Activated CD4-positive, alpha-beta T cell treated with anti-CD3 and anti-CD28 coated beads, Interleukin-2, amount 50 U/mL, for 4 hours (primary cell): ENCODE results near the gene DRAXIN.

Experiments
- DNase-seq, 2 experiments: peaks; one replicate each; pipeline ENCODE4 v3.0.0-alpha.2; 2020

Gene DRAXIN

DNA sequence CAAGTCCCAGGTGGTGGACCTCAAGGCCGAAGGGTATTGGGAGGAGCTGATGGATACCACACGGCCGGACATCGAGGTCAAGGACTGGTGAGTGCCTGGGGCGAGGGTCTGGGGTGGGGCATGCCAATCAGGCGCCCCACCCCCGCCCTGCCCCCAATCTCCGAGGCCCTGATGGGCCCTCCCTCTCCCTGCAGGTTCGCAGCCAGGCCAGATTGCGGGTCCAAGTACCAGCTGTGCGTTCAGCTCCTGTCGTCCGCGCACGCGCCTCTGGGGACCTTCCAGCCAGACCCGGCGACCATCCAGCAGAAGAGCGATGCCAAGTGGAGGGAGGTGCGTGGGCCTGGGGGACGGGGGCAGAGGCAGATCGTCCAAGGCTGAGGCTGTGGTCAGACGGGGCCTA is 33.0 kb upstream of the DRAXIN start:
- DNase-seq = no peak

- no peak for DNase-seq
Measured at GRCh38 chr1:11659748-11660147, 31.8 kb upstream of the DRAXIN start.

DNA sequence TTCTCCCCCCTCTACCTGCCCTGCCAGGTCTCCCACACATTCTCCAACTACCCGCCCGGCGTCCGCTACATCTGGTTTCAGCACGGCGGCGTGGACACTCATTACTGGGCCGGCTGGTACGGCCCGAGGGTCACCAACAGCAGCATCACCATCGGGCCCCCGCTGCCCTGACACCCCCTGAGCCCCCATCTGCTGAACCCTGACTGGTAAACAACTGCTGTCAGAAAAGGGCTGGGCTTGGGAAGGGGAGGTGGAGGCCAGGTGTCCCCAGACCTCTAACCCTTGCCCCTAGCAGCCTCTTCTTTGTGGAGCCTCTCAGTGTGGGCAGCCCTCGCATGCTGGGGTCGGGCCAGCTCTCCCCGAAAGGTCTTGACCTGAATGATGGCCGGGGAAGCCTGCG is 30.4 kb upstream of the DRAXIN start:
- no peak for DNase-seq

DNA sequence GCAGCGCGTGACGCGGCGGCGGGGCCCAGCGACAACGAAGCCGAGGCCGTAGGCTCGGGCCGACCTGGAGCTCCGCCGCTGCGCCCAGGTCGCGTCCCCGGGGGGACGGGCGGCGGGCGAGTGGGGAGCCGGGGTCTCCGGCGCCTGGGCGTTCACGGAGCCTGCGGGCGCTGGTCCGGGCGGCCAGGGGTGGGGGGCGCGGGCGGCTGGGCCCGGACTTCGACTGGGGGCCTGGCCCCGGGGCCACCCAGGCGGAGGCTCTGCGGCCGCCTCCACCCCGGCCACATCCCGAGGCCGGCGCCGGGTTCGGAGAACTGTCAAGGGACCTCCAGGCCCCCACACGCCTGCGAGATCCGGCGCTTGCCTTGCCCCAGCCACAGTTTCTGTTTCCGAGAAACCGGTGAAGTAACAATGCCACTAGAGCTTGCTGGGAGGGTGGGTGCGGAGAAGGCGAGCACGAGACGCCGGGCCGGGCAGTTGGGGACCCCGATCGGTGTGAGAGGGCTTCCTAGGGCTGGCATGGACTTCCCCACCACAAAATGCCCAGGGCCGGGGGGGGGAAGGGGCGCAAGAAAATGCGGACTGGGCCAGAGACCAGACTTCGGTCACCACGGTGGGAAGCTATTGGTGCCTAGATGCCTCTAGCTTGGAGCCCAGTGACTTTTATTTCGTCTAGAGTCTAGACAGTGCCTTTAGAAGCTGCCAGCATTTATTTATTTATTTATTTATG is 27.0 kb upstream of the DRAXIN start:
- DNase-seq = peak; percentile 54 to 59

- no peak for DNase-seq
Measured at GRCh38 chr1:11668516-11668915, 23.0 kb upstream of the DRAXIN start.

GRCh38 chr1:11670747-11671146 is 20.8 kb upstream of the DRAXIN start:
- DNase-seq = no peak

GRCh38 chr1:11671205-11671543 is 20.3 kb upstream of the DRAXIN start:
- no peak for DNase-seq

DNA sequence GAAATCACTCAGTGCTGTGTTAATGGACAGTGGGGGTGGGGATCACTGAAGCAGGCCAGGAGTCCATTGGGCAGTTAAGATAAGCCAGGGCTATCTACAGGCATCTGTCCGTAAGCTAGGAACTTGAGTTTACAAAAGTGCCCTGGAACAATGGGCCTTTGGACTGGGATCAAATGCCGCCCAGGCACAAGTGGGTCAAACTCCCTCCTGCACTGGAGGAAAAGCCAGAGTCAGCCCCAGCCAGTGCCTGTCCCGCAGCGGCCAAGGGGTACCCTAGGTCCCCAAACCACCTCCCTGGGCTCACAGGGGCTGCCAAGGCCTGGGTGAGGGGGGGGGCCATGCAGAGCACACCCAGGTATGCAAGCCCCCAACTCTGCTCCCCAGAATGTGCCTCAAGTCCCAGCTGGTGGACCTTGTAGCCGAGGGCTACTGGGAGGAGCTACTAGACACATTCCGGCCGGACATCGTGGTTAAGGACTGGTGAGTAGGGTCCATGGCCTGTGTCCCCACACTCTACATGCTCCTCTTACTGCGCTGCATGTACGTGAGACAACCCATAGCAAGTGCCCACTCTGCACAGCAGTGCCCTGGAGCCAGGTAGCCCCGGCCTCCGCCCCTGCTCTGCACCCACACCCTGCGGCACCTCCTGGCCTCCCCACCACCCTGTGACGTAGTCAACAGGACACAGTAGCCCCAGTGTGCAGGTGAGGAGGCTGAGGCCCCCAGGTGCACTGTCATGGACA is 19.8 kb upstream of the DRAXIN start:
- no peak for DNase-seq

GRCh38 chr1:11673089-11673769 is 18.3 kb upstream of the DRAXIN start:
- no peak for DNase-seq

GRCh38 chr1:11674488-11674887 is 17.0 kb upstream of the DRAXIN start:
- DNase-seq = no peak

DNA sequence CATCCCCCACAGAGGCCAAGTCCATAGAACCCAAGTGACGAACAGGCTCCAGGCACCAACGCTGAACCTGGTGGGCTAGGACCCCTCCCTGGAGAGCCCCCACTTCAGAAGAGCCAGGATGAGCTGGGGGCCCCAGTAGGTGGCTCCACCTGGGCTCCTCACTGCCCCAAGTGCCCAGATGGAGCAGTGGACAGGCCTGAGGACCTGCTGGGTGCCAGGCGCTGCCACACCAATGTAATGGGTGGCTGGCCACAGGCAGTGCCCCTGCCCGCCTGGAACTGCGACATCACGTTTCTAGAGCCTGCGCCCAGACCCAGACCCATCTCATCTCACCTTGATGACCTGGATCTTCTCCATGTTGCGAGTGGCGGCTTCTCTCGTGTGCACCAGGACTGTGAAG is 16.2 kb upstream of the DRAXIN start:
- DNase-seq = no peak

DNA sequence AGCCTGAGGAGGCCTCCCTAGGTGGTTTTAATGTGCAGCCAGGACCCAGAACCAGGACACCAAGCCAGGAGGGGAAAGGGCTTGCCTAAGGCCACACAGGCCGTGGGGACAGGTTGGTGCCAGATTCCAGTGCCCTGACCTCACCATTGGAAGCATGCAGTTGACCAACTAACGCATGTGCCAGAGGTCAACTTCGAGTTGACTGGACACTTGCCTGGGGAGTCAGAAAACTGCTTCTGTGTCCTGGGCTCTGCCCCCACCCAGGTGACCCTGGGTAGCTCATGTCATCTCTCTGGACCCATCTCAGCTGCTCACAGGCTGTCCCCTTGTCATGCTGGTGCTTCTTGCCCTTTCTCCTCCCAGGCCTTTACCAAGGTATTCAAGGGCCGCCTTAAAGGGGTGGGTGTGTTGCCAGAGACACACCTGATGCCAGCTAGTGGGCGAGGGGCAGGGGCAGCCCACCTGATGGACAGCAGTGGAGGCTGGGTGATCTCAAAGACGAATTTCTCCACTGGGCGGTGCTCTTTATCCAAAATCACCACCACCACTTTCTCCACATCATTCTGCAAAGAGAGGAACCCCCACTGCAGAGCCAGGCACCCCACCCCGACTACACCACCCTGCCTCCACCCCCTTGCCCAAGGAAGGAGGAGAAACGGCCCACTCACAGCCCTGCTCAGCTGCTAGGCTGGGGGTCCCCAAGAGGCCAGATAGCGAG is 15.0 kb upstream of the DRAXIN start:
- no peak for DNase-seq

GRCh38 chr1:11678442-11678841 is 13.1 kb upstream of the DRAXIN start:
- DNase-seq = no peak

- DNase-seq = no peak
Measured at GRCh38 chr1:11680270-11681070, 11.0 kb upstream of the DRAXIN start.

GRCh38 chr1:11681071-11681771 is 10.3 kb upstream of the DRAXIN start, which contains the start of gene MAD2L2:
Gene MAD2L2 (minus strand): TSS chr1:11681148. CDS start chr1:11680601, 547 bp downstream.
- DNase-seq = peak; percentile 87 to 88

DNA sequence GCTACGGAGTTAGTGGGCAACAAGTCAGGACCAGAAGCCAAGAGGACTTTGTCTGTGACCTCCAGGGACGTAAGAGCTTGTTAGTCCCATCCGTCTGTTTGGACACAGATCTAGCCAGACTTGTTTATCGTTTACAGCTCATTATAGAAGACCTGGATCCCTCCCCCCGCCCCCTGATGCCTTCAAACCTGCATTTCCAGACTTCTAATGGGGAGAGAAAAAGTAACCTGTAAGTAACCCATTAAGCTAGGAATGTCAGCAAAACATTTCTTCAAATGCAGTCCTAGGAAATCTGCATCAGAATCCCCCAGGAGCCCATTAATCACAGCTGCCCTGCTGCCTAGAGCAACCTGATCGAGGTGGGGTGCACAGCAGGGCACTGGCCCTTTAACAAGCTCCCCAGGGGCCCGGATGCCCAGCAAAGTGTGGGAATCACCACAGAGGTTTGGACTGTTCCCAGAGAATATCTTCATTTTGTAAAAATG is 9.2 kb upstream of the DRAXIN start:
- DNase-seq = no peak

GRCh38 chr1:11682799-11683198 is 8.7 kb upstream of the DRAXIN start:
- DNase-seq = no peak

DNA sequence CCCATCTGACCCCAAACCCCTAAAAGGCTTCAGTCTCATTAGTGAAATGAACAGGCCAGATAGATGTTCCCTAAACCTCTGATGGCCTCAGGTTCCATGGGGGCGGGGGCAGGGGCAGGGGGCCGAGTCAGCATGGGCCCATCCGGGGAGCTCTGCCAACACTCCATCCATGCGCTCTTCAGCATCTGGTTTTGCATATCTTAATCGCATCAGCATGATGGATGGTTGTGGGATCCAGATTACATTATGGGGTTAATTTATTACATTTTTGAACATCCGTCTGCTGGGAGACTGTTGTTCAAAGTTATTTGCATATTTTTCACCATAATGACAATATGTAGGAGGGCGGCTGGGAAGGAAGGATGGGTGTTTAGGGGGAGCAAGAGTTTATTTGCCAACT is 7.4 kb upstream of the DRAXIN start:
- DNase-seq = no peak

DNA sequence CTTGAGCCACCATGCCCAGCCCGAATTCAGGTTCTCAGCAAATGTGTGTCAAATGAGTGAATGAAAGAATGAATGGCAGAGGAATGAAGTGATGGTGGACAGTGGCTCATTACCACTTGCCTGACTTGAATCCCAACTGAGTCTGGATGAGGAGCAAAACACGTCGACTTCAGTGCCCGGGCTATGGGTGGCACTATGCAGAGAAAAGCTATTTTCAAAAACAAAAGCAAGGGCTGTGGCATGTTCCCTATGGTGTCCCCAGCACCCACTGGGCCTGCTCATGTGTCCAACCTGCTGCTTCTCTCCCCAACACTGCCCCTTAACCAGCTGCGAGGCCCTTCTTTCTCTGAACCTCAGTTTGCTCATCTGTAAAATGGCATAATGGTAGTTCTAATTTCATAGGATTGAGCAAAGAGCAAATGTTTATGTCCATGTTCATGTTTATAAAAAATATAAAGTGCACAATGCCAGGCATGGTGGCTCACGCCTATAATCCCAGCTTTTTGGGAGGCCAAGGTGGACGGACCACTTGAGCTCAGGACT is 6.2 kb upstream of the DRAXIN start:
- DNase-seq = no peak

DNA sequence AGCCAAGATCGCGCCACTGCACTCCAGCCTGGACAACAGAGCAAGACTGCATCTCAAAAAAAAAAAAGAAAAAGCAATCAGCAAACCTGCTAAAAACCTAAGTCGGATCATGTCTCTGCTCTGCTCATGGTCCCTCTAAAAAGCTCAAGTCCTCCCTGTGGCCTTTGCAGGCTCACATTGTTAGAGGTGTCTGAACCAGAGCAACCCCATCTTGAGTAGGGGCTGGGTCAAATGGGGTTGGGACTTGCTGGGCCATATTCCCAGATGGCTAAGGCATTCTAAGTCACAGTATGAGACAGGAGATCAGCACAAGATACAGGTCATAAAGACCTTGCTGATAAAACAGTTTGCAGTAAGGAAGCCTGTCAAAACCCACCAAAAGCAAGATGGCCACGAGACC is 3.0 kb upstream of the DRAXIN start:
- no peak for DNase-seq
